HG03575 (cell line): Measurements from ENCODE around the gene SLC12A5.

Source experiments
- ATAC-seq: cut with Tn5 transposase; IDR thresholded peaks from one replicate; pipeline ENCODE4 v1.9.1; 2021; ENCODE audit not compliant: unreplicated experiment, insufficient number of reproducible peaks, low FRiP score; ENCODE audit errors: extremely low read depth

Gene SLC12A5

DNA sequence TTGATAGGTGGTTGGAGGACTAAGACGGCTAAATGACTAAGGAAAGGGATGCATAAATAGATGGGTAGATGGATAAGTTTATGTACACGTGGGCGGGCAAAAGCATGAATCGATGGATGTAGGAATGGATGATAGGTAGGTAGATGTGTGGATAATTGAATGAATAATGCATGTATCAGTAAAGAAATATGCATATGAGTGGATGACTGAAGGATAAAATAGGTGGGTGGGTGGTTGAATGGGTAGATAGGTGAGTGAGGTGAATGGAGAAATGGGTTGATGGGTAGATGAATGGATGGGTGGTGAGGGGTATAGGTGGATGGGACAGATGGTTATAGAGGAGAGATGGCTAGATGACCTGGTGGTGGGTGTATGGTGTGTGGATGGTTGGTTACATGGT lies 20.2 kb downstream of the SLC12A5 start:
- ATAC-seq: no peak

DNA sequence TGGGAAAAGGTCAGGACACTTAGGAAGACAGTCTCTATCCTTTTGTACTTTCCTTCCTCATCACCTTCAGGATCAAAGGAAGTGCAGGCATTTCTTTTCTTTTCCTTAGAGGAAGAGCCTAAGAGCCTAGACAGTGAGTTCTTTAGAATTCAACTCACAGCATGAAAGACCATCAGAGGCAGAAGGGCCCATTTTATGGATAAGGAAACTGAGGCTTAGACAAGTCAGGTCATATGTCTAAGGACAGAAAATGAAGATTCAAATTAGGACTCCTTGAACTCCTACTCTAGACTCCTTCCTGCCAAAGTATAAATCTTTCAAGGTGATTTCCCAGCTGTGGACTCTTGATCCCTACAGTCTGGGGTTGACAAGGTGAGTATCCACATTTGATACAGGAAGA lies 20.8 kb downstream of the SLC12A5 start:
- ATAC-seq: no peak

DNA sequence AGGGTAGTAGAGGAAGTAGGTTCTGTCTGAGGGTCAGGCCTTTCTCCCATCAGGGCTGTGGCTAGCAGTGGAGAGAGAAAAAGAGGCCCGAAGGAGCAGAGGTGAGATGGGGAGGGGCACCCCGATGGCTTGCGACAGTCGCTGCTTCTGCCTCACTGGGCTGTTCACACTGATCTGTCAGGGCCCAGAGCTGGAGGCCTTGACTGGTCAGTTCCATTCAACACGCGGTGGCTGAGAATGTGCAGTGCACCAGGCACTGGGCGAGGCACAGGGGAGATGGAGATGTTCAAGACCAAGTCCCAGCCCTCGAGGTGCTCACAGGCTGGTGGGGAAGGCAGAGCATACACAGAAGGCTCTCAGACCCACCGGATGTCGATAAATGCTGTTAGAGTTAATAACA lies 21.4 kb downstream of the SLC12A5 start:
- ATAC-seq: no peak

DNA sequence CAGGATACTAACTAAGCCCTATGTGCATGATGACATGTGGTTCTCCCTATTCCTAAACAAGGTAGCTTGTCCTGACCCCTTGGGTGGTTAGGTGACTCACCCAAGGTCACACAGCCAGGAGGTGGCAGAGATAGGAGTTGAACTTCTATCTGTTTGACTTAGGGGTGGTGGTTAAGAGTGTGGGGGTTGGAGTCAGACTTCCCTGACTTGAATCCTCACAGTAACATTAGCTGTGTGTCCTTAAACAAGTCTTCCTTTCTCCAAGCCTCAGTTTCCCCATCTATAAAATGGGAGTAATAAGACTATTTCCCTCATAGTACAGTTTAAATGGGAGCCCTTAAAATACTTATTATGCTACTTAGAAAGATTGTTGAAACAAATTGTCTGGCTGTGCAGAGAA lies 21.9 kb downstream of the SLC12A5 start:
- no peak for ATAC-seq

DNA sequence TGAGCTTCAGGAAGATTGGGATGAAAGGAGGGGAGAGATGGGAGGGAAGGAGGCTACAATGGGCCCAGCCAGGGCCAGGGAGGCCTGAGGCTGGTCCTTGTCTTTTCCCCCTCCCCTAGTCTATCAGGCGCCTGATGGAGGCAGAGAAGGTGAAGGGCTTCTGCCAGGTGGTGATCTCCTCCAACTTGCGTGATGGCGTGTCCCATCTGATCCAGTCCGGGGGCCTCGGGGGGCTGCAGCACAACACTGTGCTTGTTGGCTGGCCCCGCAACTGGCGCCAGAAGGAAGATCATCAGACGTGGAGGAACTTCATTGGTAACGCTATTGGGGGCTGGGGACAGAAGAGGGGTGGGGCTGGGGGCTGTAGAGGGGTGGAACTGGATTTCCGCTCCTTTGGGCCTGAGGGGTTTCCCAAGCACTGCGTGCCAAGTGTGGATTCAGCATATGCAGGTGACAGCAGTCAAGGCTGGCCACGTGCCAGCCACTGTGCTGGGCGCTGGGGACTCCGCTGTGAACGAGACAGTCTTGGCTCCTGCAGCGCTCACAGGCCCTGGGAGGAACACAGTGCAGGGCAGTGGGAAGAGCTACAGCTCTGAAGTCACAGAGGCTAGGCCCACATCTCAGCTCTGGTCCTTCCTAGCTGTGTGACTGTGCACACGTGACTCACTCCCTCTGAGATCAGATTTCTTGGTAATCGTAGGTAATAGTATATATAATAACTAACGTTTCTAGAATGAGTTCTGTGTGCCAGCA lies 22.7 kb downstream of the SLC12A5 start:
- no peak for ATAC-seq

DNA sequence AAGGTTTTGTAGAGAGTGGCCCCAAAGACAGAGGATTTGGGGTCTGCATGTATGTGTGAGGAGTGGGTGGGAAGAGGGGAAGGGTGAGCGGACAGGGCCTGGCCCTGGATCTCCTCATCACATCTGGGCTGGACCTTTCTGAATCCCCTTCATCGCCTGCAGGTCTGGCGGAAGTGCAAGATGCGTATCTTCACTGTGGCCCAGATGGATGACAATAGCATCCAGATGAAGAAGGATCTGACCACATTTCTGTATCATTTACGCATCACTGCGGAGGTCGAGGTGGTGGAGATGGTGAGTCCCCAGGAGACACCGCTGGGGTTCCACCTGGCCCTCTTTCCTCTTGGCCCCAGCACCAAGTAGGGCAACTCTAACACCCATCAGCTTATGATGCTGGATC lies 24.4 kb downstream of the SLC12A5 start:
- no peak for ATAC-seq

DNA sequence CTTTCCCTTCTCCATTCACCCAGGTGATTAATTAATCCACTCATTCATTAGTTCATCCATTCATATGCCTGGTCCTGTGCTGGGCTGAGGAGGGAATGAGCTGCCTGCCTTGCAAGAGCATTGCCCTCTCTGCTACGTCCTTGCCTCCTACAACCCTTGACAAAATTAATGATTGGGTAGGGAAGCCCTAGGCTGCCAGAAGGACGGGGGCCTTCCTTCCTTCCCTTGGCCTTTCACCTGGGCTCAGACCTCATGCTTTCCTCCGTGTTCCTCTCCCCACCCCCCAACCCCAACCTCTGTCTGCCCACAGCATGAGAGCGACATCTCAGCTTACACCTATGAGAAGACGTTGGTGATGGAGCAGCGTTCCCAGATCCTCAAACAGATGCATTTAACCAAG lies 25.6 kb downstream of the SLC12A5 start:
- no peak for ATAC-seq

DNA sequence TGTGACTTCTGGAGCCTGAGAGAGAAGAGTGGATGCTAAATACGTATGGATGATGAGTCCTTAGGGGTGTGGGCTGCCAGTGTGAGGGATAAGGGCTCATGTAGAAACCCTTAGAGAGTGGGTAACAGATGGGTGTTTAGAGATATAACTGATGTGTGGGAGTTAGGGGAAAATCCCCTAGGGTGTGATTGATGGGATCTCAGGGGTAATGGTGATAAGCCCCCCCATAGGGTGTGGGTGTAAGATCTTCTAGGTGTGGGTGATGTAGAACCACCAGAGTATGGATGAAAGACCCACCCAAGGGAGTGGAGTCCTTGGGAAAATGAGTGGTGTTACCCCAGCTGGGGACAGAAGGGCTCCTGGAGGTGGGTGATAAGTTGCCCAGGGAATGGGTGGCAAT lies 26.3 kb downstream of the SLC12A5 start:
- ATAC-seq: no peak

DNA sequence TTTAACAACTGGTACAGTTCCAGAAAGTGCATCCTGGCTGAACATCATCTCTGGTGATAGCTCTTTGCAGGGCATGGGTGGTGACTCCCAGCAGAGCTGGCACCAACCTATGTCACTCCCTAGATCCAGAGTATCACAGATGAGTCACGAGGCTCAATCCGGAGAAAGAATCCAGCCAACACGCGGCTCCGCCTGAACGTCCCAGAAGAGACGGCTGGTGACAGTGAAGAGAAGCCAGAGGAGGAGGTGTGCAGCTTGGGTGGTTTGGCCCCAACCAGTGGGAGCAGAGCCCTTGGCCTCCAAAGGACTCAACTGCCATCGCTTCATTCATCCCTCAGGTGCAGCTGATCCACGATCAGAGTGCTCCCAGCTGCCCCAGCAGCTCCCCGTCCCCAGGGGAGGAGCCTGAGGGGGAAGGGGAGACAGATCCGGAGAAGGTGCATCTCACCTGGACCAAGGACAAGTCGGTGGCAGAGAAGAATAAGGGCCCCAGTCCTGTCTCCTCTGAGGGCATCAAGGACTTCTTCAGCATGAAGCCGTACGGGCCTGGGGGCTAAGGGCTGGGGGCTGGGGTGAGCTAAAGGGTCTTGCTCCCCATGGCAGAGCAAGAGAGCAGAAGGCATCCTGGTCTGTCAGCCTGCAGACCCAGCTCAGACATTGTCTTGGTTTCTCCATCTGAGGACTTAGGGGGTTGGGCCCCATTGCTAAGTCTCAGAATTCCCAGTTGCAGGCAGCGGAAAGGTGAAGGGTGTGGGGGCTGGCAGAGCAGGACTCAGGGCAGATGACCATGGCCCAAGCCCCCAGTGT lies 27.2 kb downstream of the SLC12A5 start:
- ATAC-seq: no peak

DNA sequence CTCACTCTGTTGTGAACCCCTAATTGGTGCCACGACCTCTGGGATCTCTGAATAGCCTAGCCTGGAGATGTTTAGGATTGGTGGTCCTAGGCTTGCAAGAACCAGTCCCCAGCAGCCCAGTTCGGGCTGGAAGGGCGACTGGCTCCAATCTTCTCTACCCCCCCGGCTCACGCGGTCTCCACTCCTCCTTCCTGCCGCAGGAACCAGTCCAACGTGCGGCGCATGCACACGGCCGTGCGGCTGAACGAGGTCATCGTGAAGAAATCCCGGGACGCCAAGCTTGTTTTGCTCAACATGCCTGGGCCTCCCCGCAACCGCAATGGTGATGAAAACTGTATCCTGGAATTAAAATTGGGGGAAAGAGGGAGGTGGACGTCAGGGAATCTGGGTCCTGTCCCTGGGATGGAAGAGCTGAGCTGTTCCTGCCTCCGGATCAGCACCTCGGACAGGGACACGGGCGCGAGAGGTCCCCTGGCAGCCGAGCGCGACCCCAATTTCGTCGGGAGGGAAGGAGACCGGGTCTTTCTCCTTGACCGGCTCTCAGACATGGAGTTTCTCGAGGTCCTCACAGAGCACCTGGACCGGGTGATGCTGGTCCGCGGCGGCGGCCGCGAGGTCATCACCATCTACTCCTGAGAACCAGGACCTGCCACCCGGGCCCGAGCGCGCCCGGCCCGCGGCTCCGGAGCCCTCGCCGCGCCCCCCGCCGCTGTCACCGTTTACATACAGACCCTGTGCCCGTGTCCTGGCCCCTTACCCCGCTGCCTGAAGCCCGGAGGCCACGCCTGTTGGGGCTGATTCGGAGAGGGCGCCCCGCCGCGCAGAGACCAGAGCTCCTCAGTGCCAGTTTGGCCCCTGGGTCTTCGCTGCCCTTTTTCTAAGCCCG lies 28.2 kb downstream of the SLC12A5 start:
- ATAC-seq: no peak

DNA sequence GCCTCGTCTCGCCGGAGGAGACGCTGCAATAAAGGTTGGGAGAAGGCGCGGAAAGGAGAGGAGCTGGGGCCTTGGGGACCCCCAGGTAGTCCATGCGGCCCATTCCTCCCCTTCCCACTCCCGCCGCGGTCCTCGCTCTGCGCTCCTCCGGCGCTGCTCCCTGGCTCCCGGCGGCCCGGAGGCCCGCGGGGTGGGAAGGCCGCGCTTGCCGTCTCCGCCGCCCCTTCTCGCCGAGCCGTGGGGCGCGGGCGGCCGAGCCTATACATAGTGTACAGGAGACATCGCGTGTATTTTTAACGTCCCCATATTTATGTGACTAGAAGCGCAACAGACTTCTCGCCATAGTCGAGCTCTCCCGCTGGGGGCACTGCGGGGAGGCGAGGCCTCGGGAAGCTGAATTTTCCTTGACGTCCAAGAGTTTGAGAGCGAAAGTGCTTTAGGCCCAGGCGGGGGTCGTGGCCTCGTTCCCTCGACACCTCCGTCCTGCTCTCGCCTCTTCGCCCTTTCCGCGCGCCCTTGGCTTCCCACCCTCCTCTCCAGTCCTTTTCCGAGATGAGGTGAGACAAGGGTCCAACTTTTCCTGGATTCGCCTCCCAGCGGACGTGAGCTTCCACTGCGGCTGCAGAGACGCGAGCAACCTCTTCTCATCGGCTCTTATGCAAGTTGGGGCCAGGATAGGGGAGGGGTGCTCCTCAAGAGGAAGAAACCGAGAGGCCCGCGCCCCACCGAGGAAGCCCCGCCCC lies 29.0 kb downstream of the SLC12A5 start:
- ATAC-seq: no peak

DNA sequence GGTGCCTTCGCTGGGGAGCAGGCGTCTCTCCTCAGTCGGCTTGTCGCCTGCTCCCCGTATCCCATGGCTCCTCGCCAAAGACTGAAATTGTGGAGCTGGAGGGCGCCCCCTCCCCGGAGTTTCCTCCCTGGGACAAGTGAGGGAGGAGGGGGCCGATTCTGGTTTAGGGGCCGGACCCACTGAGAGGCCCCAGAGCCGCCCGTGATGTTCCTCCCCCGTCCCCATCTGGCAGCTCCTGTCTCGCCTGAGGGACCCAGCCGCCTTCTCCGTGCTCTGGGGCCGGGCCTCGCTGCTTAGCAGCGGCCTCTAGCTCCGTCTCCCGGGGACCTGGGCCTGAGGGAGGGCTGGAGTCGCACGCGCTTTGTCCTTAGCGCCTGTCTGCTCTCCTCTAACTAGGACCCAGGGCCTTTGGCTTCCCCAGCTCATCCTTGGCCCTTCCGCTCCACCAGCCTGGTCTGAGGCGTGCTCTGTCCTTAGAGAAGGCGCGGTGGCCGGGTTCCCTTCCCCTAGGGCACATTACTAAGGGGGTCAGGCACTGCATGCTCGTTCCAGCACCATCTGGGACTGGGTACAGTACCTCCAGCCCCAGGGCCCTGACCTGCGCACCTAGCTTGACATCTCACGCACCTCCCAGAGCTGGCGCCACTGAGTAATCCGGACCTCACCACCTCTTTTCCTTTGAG lies 29.7 kb downstream of the SLC12A5 start:
- no peak for ATAC-seq

DNA sequence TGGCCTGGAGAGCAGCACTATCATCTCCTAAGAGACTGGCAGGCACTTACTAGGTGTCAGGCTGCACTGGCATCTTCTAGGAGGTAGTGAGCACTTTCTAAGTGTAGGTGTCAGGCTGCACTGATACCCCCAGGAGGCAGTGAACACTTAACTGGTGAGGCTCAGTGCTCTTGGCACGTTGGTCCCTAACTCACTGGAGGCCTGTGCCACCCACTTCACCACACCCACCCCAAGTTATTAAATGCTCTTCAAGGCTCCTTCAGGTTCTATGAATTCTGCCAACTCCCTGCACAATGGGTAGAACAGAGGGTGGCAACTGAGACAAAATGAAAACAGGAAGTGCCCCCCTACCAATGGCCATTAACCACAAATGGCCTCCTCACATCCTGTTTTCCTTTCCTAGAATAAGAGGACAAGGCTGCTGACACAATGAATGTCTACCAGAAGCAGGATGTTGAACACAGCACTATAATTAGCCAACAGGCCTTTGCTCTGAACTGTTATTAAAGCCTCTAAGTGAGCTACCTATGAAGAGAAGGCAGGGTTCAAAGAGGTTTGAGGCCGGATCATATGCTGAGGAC lies 31.4 kb downstream of the SLC12A5 start:
- no peak for ATAC-seq

DNA sequence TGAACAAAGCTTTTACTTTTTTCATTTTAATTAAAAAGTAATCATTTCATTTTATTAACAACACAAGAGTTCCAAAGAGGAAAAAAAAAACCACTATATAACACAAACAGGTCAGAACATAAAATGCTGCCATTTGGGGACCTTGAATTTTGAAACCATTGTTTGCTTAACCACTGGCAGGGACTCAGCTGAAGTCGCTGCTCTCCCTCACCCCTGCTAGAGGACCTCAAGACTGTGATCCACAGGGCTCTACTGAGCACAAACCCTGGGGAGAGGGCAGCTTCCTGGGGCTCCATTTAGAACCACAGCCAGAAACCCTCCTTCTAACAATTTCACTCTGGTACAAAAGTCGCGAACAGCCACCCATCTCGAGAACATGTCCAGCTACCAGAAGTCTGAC lies 32.0 kb downstream of the SLC12A5 start:
- no peak for ATAC-seq

DNA sequence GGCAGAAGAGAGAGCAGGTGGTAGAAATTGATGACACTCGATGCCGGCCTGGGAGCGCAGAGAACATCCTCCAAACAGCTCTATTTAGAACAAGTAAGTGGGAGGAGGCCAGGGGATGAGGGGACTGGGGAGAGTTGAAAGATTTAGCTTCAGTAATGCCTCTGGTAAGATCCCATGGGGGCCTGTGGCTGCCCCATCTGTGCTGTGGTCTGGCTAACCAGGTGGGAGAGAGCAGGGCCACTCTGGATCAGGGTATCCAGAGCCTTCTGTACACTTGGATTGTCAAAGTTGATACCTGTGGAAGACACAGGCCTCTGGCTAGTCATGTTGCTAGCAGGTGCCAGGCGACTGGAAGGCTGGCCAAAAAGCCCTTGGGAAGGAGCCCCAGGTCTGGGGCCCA lies 33.1 kb downstream of the SLC12A5 start:
- no peak for ATAC-seq

DNA sequence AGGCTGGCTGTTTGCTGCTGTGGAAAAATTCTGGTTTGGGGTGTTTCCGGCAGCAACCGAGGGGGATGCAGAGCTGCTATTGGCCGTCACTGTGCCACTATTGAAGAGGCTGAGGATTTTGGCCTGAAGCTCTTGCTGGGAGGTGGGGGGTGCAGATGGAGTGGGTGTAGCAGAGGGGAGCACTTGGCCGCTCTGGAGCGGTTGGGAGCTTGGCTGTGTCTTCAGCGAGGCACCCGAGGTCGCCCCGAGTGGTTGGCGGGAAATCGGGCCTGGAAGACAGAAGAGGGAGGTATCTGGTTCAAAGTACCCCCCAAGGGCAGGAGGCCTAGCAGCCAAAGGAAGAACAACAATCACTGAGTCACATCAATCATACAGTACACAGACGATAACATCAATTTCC lies 33.6 kb downstream of the SLC12A5 start:
- no peak for ATAC-seq

DNA sequence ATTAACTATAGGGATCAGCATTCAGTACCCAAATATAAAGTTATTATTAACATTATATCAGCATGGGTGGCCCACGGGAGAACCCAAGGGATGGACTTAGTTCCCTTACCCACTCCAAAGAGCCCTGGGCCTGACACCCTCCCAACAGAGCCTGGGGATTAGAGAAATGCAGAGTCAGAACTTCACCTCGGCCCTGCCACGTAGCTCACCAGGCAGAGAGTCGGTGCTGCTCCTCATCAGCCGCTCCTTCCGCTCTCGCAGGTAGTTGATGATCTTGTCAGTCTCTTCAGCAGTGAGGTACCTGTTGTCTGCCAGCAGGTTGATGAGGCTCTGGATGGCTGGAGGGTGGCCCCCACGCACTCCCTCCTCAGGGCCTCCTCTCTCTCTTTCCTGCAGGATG lies 34.1 kb downstream of the SLC12A5 start:
- no peak for ATAC-seq

DNA sequence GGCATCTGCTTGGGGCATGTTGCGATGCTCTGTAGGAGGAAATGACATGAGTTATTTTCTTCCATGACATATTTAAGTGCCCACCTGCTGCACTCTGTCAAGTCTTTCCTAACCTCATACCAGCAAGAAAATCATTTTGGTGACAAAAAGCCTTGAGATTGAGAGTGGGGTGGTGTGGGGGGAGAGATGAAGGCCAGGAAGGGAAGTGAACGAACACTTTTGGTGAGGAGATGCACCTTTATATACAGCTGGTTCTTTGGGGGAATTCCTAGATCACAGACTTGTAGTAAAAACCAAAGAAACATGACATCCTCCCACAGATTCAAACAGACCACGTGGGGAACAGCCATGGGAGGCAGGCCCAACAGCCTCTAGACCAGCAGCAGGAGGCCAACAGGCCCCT lies 34.6 kb downstream of the SLC12A5 start:
- no peak for ATAC-seq
